Measurements from ENCODE around the gene FAM13A.

GRCh38 chr4:88802585-88803286 is 254.2 kb downstream of the FAM13A start:
- TF ChIP-seq NFRKB (IDR thresholded peaks at IDR 0.05) (no peak), SUZ12 (IDR thresholded peaks at IDR 0.05) (no peak), LEF1 (IDR thresholded peaks at IDR 0.05; ENCODE audit: borderline replicate concordance) (no peak), FOXM1 (IDR thresholded peaks at IDR 0.05; ENCODE audit: borderline replicate concordance) (no peak), L3MBTL2 (conservative IDR thresholded peaks at IDR 0.05) (no peak), TARDBP (IDR thresholded peaks at IDR 0.05) (no peak), BHLHE40 (IDR thresholded peaks at IDR 0.05; ENCODE audit: borderline replicate concordance) (no peak), SP1 (IDR thresholded peaks at IDR 0.05) (no peak), FOXK2 (IDR thresholded peaks at IDR 0.05) (no peak), ELF4 (IDR thresholded peaks at IDR 0.05) (no peak), FOXA1 (IDR thresholded peaks at IDR 0.05) (no peak), HDGF (IDR thresholded peaks at IDR 0.05; ENCODE audit: borderline replicate concordance) (no peak)

All from HEK293T (cell line).